Kidney (tissue), 14 donors: ENCODE data around the gene SMIM22. TPM values are rescaled to one million over a fixed set of nuclear protein-coding genes. Genes with fewer than 3 reads are reported as not detected.

ENCODE experiments used
- DNase-seq, 5 donors: peaks; one replicate each; pipeline ENCODE4 v3.0.0-alpha.2; 2013 to 2020
- FAIRE-seq: peaks from 2 replicates; lab custom pipeline; 2012; peaks lifted over from hg19 to GRCh38; lab: Jason Lieb, UNC
- H3K27ac ChIP-seq, 2 donors: one replicate each; pipeline ENCODE4 v1.7.0; 2013; ENCODE audit warnings: low read depth in 2 of 2, low read length in 2 of 2, inconsistent platforms in 1 of 2
- H3K27me3 ChIP-seq: one replicate; pipeline ENCODE4 v1.7.1; 2013; ENCODE audit warnings: low read length, inconsistent platforms; ENCODE audit not compliant: control insufficient read depth, insufficient read depth
- H3K36me3 ChIP-seq, 3 donors: one replicate each; pipeline versions ENCODE4 v1.7.0 to v1.7.1; 2013; ENCODE audit warnings: low read length in 3 of 3, control low read depth in 1 of 3, inconsistent platforms in 1 of 3; ENCODE audit not compliant: insufficient read depth in 3 of 3, control insufficient read depth in 2 of 3
- H3K4me1 ChIP-seq, 3 donors: one replicate each; pipeline versions ENCODE4 v1.7.0 to v1.7.1; 2013; ENCODE audit warnings: low read length in 3 of 3, inconsistent platforms in 1 of 3, low read depth in 1 of 3; ENCODE audit not compliant: control insufficient read depth in 2 of 3, insufficient read depth in 2 of 3
- H3K4me3 ChIP-seq, 3 donors: one replicate each; pipeline versions ENCODE4 v1.7.0 to v1.8.1; 2013; ENCODE audit warnings: low read length in 3 of 3, control low read depth in 1 of 3, inconsistent platforms in 1 of 3
- H3K9ac ChIP-seq, 3 donors: one replicate each; pipeline versions ENCODE4 v1.7.0 to v1.7.1; 2013; ENCODE audit warnings: low read length in 3 of 3, control low read depth in 1 of 3, inconsistent platforms in 1 of 3
- H3K9me3 ChIP-seq, 3 donors: one replicate each; pipeline versions ENCODE4 v1.7.0 to v1.7.1; 2013; ENCODE audit warnings: low read length in 3 of 3, control low read depth in 1 of 3, inconsistent platforms in 1 of 3; ENCODE audit not compliant: control insufficient read depth in 2 of 3, insufficient read depth in 1 of 3
- intact Hi-C: fragments of 100-400 bp; cut with DNase I; formaldehyde crosslinking; loops from one replicate; pipeline ENCODE4 v1.11.1; 2022
- polyA plus RNA-seq: library from polyadenylated mRNA; stranded (reverse); fragments of 350-450 nt; fragmentation: Illumina TruSeq; extraction: RNeasy Lipid Tissue Mini Kit (QIAGEN cat#74804); gene quantifications from one replicate; pipeline ENCODE4 v1.2.3, GENCODE V29; 2014; ENCODE audit warnings: low read depth, low replicate concordance; ENCODE audit not compliant: insufficient read depth
- total RNA-seq: library from RNA; stranded (reverse); fragmentation: NEBNext Ultra II Directional; extraction: Animal tissue kit (Norgen Biotek cat#: 25700); gene quantifications from one replicate; pipeline ENCODE4 v1.2.1, GENCODE V29; 2021
- TF ChIP-seq, protein P1 (sequence below): IDR thresholded peaks from 3 replicates; pipeline ENCODE4 v1.5.1; 2012; ENCODE audit warnings: mild to moderate bottlenecking, moderate library complexity, borderline replicate concordance; ENCODE audit not compliant: insufficient read depth; ENCODE audit errors: extremely low read depth
- donor health status: control.
- donor health status: control.
- donor health status: control.
- donor health status: control.
- donor health status: control.
- donor health status: DM: yes; HTN: yes; CAD: no.
- donor health status: Normal renal cell carcinoma (clear cell type).

The SMIM22 gene
- total and polyA plus RNA-seq, 2 donors from 2014 or later: 36.5 to 74.2 TPM

- Histone ChIP-seq H3K36me3 (peaks cover 0 to 18% (median 8%) of the 10 kb centered on the region in 3 donors), H3K9me3 (no peaks in the 10 kb centered on the region), H3K4me3 (no peak overlapping the region), H3K27me3 (no peaks in the 10 kb centered on the region), H3K27ac (no peak overlapping the region), H3K4me1 (peaks cover 0 to 1% (median 0%) of the 10 kb centered on the region in 3 donors), H3K9ac (no peak overlapping the region)
- intact Hi-C loops: no loop called here
- DNase-seq (no peak), FAIRE-seq (no peak)
- TF ChIP-seq, protein P1, sequence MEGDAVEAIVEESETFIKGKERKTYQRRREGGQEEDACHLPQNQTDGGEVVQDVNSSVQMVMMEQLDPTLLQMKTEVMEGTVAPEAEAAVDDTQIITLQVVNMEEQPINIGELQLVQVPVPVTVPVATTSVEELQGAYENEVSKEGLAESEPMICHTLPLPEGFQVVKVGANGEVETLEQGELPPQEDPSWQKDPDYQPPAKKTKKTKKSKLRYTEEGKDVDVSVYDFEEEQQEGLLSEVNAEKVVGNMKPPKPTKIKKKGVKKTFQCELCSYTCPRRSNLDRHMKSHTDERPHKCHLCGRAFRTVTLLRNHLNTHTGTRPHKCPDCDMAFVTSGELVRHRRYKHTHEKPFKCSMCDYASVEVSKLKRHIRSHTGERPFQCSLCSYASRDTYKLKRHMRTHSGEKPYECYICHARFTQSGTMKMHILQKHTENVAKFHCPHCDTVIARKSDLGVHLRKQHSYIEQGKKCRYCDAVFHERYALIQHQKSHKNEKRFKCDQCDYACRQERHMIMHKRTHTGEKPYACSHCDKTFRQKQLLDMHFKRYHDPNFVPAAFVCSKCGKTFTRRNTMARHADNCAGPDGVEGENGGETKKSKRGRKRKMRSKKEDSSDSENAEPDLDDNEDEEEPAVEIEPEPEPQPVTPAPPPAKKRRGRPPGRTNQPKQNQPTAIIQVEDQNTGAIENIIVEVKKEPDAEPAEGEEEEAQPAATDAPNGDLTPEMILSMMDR: no peak
Measured at GRCh38 chr16:4747906-4748681, 47.1 kb upstream of the SMIM22 start.

DNA sequence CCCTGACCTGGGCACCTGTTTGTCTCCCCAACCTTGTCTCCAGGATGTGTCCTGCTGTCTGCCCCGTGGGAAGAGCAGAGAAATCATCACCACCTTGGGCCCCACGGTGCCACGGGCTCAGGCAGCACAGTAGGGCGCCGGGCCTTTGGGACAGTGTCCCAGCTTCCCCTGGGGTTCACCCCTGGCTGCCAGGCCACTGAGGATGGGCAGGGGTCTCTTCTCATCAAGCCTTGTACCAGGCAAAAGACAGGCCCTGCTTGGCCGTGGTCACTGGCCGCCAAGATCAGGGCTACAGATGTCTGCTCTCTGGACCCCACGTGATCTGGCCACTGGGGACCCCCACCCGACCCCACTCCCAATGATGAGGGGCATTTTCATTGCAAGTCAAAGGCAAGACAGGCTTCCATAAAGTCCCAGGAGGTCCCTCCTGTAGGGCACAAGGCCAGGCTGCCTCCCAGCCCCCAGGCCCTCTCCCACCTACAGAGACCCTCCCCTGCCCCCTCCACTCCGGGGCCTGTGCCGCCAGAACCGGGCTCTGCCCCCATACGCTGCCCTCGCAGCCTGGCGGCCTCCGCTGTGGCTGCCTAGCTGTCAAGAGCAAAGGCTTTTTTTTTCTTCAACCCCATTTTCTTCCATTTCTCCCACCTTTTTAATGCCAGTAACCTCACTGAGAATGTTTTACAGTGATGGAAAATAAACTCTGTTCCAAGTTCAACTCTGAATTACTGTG, 46.3 kb upstream of the SMIM22 start:
- Histone ChIP-seq H3K9me3 (no peaks in the 10 kb centered on the region), H3K27ac (no peak overlapping the region), H3K4me1 (no peaks in the 10 kb centered on the region), H3K27me3 (no peaks in the 10 kb centered on the region), H3K9ac (no peak overlapping the region), H3K4me3 (no peak overlapping the region), H3K36me3 (peaks cover 2 to 19% (median 12%) of the 10 kb centered on the region in 3 donors)
- TF ChIP-seq, protein P1: no peak
- intact Hi-C loops: no loop called here
- FAIRE-seq (no peak), DNase-seq (no peak)

GRCh38 chr16:4749700-4750257, 45.4 kb upstream of the SMIM22 start:
- DNase-seq (no peak), FAIRE-seq (no peak)
- no peaks in the 10 kb centered on the region for H3K4me1 ChIP-seq
- no peak overlapping the region for H3K4me3 ChIP-seq
- peaks cover 4 to 20% (median 14%) of the 10 kb centered on the region in 3 donors for H3K36me3 ChIP-seq
- H3K9me3 ChIP-seq: no peaks in the 10 kb centered on the region
- H3K27ac ChIP-seq: no peak overlapping the region
- intact Hi-C loops: no loop called here
- no peak overlapping the region for H3K9ac ChIP-seq
- TF ChIP-seq, protein P1: no peak
- no peaks in the 10 kb centered on the region for H3K27me3 ChIP-seq
